Keratinocyte (primary cell): ENCODE data around the gene NEGR1. TPM values are rescaled to one million over a fixed set of nuclear protein-coding genes. Genes with fewer than 3 reads are reported as not detected.

Experiments used
- DNase-seq: peaks from one replicate; pipeline ENCODE4 v3.0.0-alpha.2; 2011; ENCODE audit warnings: low read depth, missing footprints, low spot score
- FAIRE-seq: peaks from 2 replicates; lab custom pipeline; 2011; peaks lifted over from hg19 to GRCh38; lab: Jason Lieb, UNC
- H2AFZ ChIP-seq: 2 replicates; pipeline ENCODE4 v1.6.0; 2012; ENCODE audit warnings: low read length, control low read depth, inconsistent platforms; ENCODE audit not compliant: control insufficient read depth
- H3K27ac ChIP-seq: 2 replicates; pipeline ENCODE4 v1.5.1; 2011; ENCODE audit warnings: low read length; ENCODE audit not compliant: control insufficient read depth, insufficient read depth
- H3K27me3 ChIP-seq: 3 replicates; pipeline ENCODE4 v1.6.0; 2011; ENCODE audit warnings: low read length; ENCODE audit not compliant: control insufficient read depth, insufficient read depth; ENCODE audit errors: extremely low read depth
- H3K36me3 ChIP-seq, 2 experiments: 2 replicates in 1 of 2; 3 replicates in 1 of 2; pipeline ENCODE4 v1.5.1; 2011; ENCODE audit warnings: low read length in 2 of 2, mild to moderate bottlenecking in 1 of 2; ENCODE audit not compliant: control insufficient read depth in 2 of 2, insufficient read depth in 2 of 2; ENCODE audit errors: extremely low read depth in 1 of 2
- H3K4me1 ChIP-seq: 3 replicates; pipeline ENCODE4 v1.5.1; 2011; ENCODE audit warnings: low read length; ENCODE audit not compliant: control insufficient read depth, insufficient read depth; ENCODE audit errors: extremely low read depth
- H3K4me2 ChIP-seq: 3 replicates; pipeline ENCODE4 v1.6.0; 2011; ENCODE audit warnings: low read depth, low read length; ENCODE audit not compliant: control insufficient read depth, insufficient read depth; ENCODE audit errors: extremely low read depth
- H3K4me3 ChIP-seq, 3 experiments: fragments of 200-600 bp in 1 of 3; sonication (generic) in 1 of 3; 2 replicates in 2 of 3; 3 replicates in 1 of 3; pipeline ENCODE4 v1.5.1; 2011 to 2016; ENCODE audit warnings: low read length in 3 of 3, mild to moderate bottlenecking in 3 of 3, control low read depth in 2 of 3, inconsistent platforms in 1 of 3, low read depth in 1 of 3, mixed read lengths in 1 of 3, mixed run types in 1 of 3, moderate library complexity in 1 of 3; ENCODE audit not compliant: control insufficient read depth in 2 of 3, insufficient read depth in 2 of 3; ENCODE audit errors: extremely low read depth in 1 of 3
- H3K79me2 ChIP-seq: 2 replicates; pipeline ENCODE4 v1.6.0; 2012; ENCODE audit warnings: low read length; ENCODE audit not compliant: control insufficient read depth, insufficient read depth
- H3K9ac ChIP-seq: 3 replicates; pipeline ENCODE4 v1.6.0; 2011; ENCODE audit warnings: low read length; ENCODE audit not compliant: control insufficient read depth, insufficient read depth; ENCODE audit errors: extremely low read depth
- H3K9me1 ChIP-seq: 3 replicates; pipeline ENCODE4 v1.6.0; 2011; ENCODE audit warnings: low read length; ENCODE audit not compliant: control insufficient read depth, insufficient read depth; ENCODE audit errors: extremely low read depth
- H3K9me3 ChIP-seq: 2 replicates; pipeline ENCODE4 v1.5.1; 2012; ENCODE audit warnings: low read depth, low read length; ENCODE audit not compliant: control insufficient read depth
- H4K20me1 ChIP-seq: 3 replicates; pipeline ENCODE4 v1.6.0; 2011; ENCODE audit warnings: low read length; ENCODE audit not compliant: control insufficient read depth, insufficient read depth; ENCODE audit errors: extremely low read depth
- CTCF ChIP-seq, 3 experiments: IDR thresholded peaks in 1 of 3; conservative IDR thresholded peaks in 1 of 3; optimal IDR thresholded peaks in 1 of 3; 2 replicates in 2 of 3; 3 replicates in 1 of 3; pipeline versions ENCODE3 to v1.5.1; 2011; ENCODE audit warnings: low read length in 3 of 3, mild to moderate bottlenecking in 3 of 3, moderate library complexity in 2 of 3, control low read depth in 1 of 3, inconsistent platforms in 1 of 3; ENCODE audit not compliant: insufficient read depth in 2 of 3; ENCODE audit errors: extremely low read depth in 1 of 3
- EZH2 ChIP-seq: IDR thresholded peaks from one replicate; pipeline ENCODE4 v1.6.1; 2012; ENCODE audit warnings: inconsistent platforms, mild to moderate bottlenecking, low read length, moderate library complexity
- dilution Hi-C: fragments of 300-500 bp; cut with MboI; formaldehyde crosslinking; loops from one replicate; pipeline ENCODE4 v1.7.0; 2020; ENCODE audit warnings: low sequenced_read_pairs; ENCODE audit not compliant: extremely low pct_ligation_motif_present
- polyA plus RNA-seq, 5 experiments: library from polyadenylated mRNA; depleted of rRNA in 3 of 5; stranded (reverse) in 3 of 5; stranded (forward) in 1 of 5; unstranded in 1 of 5; fragments of >200 nt; gene quantifications; 1 replicate in 1 of 5; 2 replicates in 3 of 5; 3 replicates in 1 of 5; pipeline versions ENCODE4 v1.2.1 to v1.2.3, GENCODE V29; 2011 to 2012; ENCODE audit warnings: missing spikeins in 2 of 5, low read depth in 1 of 5, low replicate concordance in 1 of 5

NEGR1 gene
- polyA plus RNA-seq, 1 donor (not counting 4 experiments of a cell fraction or from before 2014, with no cell fraction given), result 1.6 TPM

- Histone ChIP-seq H2AFZ (no peak overlapping the region), H3K79me2 (no peaks in the 10 kb centered on the region), H3K27me3 (no peaks in the 10 kb centered on the region), H3K4me3 (no peak overlapping the region), H3K9ac (no peak overlapping the region), H3K36me3 (no peaks in the 10 kb centered on the region), H3K27ac (no peak overlapping the region), H4K20me1 (no peaks in the 10 kb centered on the region), H3K9me3 (no peaks in the 10 kb centered on the region), H3K9me1 (no peaks in the 10 kb centered on the region), H3K4me1 (no peaks in the 10 kb centered on the region), H3K4me2 (no peak overlapping the region)
- dilution Hi-C loops, result no loop called here
- TF ChIP-seq EZH2, result no peak
- TF ChIP-seq CTCF (optimal IDR thresholded peaks at IDR 0.05 in 1 of 3, IDR thresholded peaks at IDR 0.05 in 1 of 3, conservative IDR thresholded peaks at IDR 0.05 in 1 of 3; ENCODE audit: extremely low read depth in 1 of 3, insufficient read depth in 2 of 3, low read length in 3 of 3), result no peak
- DNase-seq, result no peak
- no peak for FAIRE-seq
Observed at GRCh38 chr1:71817028-71817427, 465.3 kb downstream of the NEGR1 start.

GRCh38 chr1:71809085-71809484 lies 473.3 kb downstream of the NEGR1 start:
- no peak for TF ChIP-seq CTCF (optimal IDR thresholded peaks at IDR 0.05 in 1 of 3, IDR thresholded peaks at IDR 0.05 in 1 of 3, conservative IDR thresholded peaks at IDR 0.05 in 1 of 3; ENCODE audit: extremely low read depth in 1 of 3, insufficient read depth in 2 of 3, low read length in 3 of 3)
- no peak for TF ChIP-seq EZH2
- no peaks in the 10 kb centered on the region for H3K79me2 ChIP-seq
- DNase-seq, result no peak
- no peaks in the 10 kb centered on the region for H3K27me3 ChIP-seq
- no peaks in the 10 kb centered on the region for H3K36me3 ChIP-seq
- no peaks in the 10 kb centered on the region for H3K9me3 ChIP-seq
- H2AFZ ChIP-seq, result no peak overlapping the region
- H3K4me3 ChIP-seq, result no peak overlapping the region
- dilution Hi-C loops, result no loop called here
- no peak overlapping the region for H3K4me2 ChIP-seq
- no peak overlapping the region for H3K9ac ChIP-seq
- no peaks in the 10 kb centered on the region for H3K4me1 ChIP-seq
- no peak overlapping the region for H3K27ac ChIP-seq
- no peak for FAIRE-seq
- no peaks in the 10 kb centered on the region for H4K20me1 ChIP-seq
- no peaks in the 10 kb centered on the region for H3K9me1 ChIP-seq
